HG03378 (cell line): ENCODE measurements around the gene CHAF1A.

Experiments used
- ATAC-seq: cut with Tn5 transposase; IDR thresholded peaks from one replicate; pipeline ENCODE4 v1.9.1; 2021; ENCODE audit warnings: mild to moderate bottlenecking, moderate library complexity; ENCODE audit not compliant: unreplicated experiment

CHAF1A gene

GRCh38 chr19:4402171-4403004 lies at the start of gene CHAF1A:
Gene CHAF1A, plus strand, starts transcription at chr19:4402640. Its CDS starts 123 bp downstream, at chr19:4402763.
- ATAC-seq, result peak; percentile 74

GRCh38 chr19:4352701-4353121 lies 49.7 kb upstream of the CHAF1A start:
- ATAC-seq, result no peak

- ATAC-seq, result no peak
Measured at GRCh38 chr19:4354282-4354681, 48.2 kb upstream of the CHAF1A start.

- no peak for ATAC-seq
Measured at GRCh38 chr19:4354897-4355296, 47.5 kb upstream of the CHAF1A start.

- no peak for ATAC-seq
Measured at GRCh38 chr19:4357095-4357797, 45.2 kb upstream of the CHAF1A start.

- no peak for ATAC-seq
Measured at GRCh38 chr19:4357921-4358326, 44.5 kb upstream of the CHAF1A start.

GRCh38 chr19:4358709-4359626 lies 43.5 kb upstream of the CHAF1A start:
- no peak for ATAC-seq

GRCh38 chr19:4359627-4360000 lies 42.8 kb upstream of the CHAF1A start:
- no peak for ATAC-seq

- no peak for ATAC-seq
Measured at GRCh38 chr19:4360081-4360569, 42.3 kb upstream of the CHAF1A start.

- no peak for ATAC-seq
Measured at GRCh38 chr19:4360641-4361151, 41.7 kb upstream of the CHAF1A start.

GRCh38 chr19:4361152-4362046 lies 41.0 kb upstream of the CHAF1A start:
- ATAC-seq, result no peak

- no peak for ATAC-seq
Measured at GRCh38 chr19:4362101-4362828, 40.2 kb upstream of the CHAF1A start.

GRCh38 chr19:4362831-4363545 lies 39.5 kb upstream of the CHAF1A start:
- ATAC-seq, result no peak

- ATAC-seq, result no peak
Measured at GRCh38 chr19:4363571-4364304, 38.7 kb upstream of the CHAF1A start.

GRCh38 chr19:4365341-4365740 lies 37.1 kb upstream of the CHAF1A start:
- no peak for ATAC-seq

GRCh38 chr19:4365791-4366665 lies 36.4 kb upstream of the CHAF1A start:
- no peak for ATAC-seq
